ENCODE measurements around the gene ZNF575.
A peak's percentile ranks its signal among the peaks of the same experiment; 100 is the strongest.

ZNF575 gene, protein sequence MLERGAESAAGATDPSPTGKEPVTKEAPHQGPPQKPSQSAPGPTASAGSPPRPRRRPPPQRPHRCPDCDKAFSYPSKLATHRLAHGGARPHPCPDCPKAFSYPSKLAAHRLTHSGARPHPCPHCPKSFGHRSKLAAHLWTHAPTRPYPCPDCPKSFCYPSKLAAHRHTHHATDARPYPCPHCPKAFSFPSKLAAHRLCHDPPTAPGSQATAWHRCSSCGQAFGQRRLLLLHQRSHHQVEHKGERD

DNA sequence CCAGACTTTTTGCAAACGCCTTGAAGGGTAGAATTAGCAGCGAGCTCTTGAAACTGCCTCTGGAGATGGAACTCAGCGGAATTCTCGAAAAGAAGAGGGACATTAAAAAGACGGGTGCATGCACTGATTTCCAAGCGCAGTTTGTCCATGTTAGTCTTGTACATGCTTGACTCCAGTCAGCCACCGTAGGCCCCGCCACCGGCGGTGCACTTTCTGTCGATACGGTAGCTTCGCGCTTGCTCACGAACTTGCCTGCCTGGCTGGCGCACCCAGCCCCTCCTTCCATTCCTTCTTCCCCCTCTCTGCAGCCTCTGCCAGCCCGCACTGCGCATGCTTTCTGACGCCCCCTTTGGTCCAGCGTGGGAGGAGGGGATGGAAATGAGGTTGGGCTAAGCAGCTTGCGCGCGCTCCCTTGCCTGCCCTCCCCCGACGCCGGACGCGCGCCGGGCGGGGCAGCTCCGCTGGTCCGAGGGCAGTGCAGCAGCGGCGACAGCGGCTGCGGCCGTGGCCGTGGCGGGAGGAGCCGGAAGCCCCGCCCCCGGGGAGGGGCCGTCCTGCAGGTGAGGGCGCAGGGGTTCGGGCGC is at the start of gene ZNF575:
Gene ZNF575, plus strand, starts transcription at position 227 of the 584 bp plus-strand sequence. CDS start 1,235 bp downstream, outside the sequence.
- DNase-seq: peak; percentile 89

DNA sequence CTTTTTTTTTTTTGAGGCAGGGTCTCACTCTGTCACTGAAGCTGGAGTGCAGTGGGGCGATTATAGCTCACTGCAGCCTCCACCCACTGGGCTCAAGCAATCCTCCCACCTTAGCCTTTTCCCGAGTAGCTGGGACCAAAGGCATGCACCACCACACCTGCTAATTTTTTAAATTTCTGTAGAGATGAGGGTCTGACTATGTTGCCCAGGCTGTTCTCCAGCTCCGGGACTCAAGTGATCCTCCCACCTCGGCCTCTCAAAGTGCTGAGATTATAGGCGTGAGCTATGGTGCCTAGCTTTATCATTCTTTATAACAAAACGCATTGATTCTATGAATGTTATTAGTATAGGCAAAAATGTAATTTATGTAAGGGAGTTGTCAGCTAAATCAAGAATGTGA is 49.7 kb upstream of the ZNF575 start:
- no peak for DNase-seq

DNA sequence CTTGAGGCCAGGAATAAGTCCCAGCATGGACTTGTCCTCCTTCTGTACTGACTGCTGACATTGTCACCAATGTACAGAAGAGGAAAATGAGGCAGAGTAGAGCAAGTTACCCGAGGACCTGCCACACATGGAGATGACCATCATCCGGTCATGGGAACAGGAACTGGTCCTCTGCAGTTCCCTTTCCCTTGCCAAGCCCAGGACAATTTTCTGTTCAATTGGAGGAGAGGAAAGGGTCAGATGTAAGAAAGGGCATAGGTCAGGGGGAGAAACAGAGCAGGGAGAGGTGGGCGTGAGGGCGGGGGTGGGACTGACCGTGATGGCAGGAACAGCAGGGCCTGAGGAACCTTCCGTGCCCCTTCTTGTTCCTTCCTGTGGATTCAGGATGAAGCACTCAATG is 47.0 kb upstream of the ZNF575 start:
- DNase-seq: no peak

DNA sequence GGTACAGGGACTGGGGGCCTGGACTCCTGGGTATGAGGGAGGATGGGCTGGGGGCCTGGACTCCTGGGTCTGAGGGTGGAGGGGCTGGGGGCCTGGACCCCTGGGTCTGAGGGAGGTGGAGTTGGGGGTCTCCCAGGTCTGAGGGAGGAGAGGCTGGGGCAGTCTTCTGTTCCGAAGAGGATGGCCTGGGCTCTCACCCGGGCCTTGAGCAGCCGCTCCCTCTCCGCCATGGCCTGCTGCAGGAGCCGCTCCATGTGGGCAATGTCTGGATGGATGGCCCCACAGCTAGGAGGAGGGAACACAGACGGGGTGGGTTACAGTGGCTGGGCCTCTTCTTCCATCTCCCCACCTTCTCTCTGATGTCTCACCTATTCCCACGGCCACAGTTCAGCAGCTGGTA is 46.6 kb upstream of the ZNF575 start:
- DNase-seq: no peak

DNA sequence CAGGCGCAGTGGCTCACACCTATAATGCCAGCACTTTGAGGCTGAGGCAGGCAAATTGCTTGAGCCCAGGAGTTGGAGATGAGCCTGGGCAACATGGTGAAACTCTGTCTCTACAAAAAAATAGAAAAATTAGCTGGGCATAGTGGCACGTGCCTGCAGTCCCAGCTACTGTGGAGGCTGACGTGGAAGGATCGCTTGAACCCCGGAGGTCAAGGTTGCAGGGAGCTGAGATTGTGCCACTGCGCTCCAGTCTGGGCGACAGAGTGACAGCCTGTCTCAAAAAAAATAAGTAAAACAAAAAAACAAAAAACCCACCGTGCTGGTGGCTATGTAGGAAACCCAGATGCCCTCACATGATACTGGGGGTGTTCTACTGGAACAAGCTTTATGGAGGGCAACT is 44.8 kb upstream of the ZNF575 start:
- DNase-seq: no peak

DNA sequence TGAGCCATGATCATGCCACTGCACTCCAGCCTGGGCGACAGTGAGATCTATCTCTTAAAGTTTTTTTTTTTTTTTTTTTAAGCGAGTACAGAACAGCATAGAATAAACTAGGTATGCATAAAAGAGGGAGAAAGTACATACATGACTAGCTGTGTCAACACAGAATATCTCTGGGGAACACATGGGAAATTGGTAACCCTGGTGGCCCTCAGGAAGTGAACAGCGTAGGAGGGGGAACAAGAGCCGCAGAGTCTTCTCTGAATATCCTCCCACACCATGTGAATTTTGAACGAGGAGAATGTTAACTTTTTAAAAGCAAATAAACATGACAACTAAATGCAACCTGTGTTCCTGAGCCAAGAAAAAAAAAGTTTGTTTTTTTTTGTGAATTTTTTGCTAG is 43.7 kb upstream of the ZNF575 start:
- peak; percentile 31 for DNase-seq

DNA sequence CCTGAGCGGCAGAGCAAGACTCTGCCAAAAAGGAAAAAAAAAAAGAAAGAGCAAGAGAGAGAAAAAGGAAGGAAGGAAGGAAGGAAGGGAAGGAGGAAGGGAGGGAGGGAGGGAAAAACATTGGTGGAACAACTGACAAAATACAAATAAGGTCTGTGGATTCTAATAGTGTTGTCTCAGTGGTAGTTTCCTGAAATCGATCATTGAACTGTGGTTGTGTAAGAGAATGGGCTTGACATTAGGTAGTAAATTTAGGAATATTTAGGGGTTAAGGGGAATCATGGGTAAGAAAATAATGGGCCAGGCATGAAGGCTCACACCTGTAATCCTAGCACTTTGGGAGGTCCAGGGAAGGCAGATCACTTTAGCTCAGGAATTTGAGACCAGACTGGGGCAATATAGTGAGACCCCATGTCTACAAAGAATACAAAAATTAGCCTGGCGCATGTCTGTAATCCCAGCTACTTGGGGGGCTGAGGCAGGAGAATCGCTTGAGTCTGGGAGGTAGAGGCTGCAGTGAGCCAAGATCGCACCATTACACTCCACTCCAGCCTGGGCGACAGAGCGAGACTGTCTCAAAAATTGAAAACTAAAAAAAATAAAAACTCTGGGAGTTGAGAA is 42.9 kb upstream of the ZNF575 start:
- DNase-seq: no peak

DNA sequence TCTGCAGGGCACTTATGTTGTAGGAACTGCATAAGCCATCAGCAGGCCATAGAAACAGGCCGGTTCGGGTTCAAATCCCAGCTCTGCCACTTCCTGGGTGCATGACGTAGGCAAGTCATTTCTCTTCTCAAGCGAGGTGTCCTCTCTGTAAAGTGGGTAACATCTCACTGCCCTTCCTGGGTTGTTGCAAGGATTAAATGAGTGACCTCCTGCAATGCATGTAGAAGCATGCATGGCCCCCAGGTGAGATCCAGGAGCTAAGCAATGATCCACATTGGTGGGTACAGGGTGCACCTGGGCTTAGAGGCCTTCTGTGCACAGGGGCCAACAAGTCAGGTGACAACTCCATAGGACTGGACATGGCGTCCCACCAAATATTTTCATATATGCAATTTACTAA is 42.2 kb upstream of the ZNF575 start:
- DNase-seq: no peak

DNA sequence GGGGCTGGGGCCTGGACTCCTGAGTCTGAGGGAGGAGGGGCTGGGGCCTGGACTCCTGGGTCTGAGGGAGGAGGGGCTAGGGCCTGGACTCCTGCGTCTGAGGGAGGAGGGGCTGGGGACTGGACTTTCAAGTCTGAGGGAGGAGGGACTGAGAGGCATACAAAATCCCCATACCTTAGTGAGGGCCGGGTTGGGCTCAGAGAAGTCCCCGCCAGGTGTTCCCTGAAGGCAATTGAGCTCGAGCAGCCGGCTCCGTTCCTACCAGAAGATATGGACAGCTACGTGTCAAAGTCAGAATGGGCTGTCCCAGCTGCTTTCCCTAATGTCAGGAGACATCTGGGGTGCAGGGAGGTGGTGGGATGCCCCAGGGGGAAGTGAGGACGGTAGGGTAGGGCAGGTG is 37.9 kb upstream of the ZNF575 start:
- no peak for DNase-seq

DNA sequence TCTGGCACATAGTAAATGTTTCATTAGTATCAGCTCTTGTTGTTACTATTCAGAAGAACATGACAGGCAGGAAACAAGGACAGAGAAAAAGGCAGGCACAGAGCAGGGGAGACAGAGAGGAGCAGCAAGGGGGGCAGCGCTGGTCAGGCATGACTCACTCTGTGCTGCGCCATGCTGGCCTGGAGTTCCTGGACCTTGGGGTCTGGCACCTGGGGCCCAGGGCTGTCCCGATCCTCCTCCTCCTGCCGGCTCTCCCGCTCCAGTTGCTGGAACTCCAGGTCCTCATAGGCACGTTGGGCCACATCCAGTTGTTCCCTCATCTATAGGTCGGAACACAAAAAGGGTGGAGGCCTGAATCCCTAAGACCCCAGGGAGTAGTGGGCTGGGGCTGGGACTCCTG is 36.0 kb upstream of the ZNF575 start:
- DNase-seq: no peak

DNA sequence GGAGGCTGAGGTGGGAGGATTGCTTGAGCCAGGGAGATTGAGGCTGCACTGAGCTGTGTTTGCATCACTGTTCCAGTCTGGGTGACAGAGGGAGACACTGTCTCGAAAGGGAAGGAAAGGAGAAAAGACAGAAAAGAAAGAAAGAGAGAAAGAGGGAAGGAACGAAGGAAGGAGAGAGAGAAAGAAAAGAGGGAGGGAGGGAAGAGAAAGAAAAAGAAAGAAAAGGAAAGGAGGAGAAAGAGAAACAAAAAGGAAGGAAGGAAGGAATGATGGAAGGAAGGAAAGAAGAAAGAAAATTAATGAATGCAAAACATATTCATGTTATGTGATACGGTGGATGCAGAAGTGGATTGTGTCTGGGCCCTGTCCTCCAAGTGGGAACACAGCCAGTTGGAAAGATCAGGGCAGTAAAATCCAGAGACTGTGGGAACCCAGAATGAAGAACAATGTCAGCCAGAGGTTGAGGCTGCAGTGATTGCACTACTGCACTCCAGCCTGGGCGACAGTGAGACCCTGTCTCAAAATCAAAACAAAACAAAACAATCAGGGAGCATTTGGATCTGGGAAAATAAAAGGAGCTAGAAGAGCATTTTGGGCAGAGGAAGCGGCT is 34.6 kb upstream of the ZNF575 start:
- DNase-seq: no peak

DNA sequence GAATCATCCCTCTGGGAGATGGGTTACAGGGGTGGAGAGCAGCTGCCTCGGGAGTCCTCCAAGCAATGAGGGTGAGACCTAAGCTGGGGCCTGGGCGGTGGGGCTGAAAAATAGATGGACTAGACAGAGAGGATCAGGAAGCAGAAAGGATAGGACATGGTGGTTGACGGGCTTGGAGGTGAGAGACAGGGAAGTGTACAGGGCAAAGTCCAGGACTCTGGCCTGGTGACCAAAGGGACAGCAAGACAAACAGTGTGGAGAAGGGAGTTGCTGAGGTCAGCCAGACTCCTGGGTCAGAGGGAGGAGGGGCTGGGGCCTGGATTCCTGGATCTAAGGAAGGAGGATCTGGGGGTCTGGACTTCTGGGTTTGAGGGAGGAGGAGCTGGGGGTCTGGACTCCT is 33.9 kb upstream of the ZNF575 start:
- no peak for DNase-seq

DNA sequence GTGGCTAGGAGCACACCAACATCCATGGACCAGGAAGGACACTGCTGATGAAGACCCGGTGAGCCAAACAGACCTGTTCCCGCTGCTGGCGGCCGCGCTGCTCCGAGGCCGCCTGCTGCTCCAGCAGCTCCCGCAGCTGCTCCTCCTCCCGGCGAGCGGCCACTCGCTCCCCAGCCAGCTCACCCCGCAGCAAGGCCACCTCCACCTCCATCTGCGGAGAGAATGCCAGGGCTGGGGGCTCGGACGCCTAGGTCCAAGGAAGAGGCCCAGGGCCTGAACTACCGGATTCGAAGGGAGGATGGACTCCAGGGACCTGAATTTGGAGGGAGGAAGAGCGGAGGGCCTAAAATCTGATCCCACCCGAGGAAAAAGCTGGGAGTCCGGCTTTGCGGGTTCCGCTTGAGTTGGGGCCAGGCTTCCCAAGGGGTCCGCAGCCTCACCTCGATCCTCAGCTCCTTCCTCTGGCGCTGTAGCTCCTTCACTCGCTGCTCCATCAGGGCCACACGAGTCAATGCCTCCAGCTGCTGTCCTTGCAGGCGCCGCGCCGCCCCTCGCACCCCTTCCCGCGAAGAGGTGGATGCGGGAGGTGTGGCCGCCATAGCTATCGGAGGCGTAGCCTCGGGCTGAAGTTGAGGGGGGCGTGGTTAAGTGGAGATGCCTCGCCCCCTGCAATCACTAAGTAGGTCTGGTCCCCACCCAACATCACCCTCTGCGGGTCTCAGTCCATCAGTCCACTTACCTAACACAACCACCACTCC is 31.1 kb upstream of the ZNF575 start:
- no peak for DNase-seq

DNA sequence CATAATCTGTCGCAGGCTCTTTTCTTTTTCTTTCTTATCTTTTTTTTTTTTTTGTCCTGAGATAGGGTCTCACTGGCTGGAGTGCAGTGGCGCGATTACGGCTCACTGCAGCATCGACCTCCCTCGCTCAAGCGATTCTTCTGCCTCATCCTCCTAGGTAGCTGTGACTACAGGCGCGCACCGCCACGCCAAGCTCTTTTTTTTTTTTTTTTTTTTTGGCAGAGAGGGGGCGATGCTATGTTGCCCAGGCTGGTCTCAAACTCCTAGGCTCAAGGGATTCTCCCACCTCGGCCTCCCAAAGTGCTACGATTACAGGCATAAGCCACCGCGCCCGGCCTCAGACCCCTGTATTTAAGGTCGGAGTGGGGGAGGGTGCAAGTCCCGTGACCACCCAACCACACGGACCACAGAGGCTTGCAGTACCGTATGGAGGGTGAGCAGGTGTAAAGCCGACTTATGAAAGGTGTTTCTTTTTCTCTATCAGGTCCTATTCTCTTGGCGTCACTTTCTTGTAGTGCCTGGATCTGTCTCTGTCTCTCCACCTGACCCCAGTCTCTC is 30.5 kb upstream of the ZNF575 start:
- DNase-seq: no peak

DNA sequence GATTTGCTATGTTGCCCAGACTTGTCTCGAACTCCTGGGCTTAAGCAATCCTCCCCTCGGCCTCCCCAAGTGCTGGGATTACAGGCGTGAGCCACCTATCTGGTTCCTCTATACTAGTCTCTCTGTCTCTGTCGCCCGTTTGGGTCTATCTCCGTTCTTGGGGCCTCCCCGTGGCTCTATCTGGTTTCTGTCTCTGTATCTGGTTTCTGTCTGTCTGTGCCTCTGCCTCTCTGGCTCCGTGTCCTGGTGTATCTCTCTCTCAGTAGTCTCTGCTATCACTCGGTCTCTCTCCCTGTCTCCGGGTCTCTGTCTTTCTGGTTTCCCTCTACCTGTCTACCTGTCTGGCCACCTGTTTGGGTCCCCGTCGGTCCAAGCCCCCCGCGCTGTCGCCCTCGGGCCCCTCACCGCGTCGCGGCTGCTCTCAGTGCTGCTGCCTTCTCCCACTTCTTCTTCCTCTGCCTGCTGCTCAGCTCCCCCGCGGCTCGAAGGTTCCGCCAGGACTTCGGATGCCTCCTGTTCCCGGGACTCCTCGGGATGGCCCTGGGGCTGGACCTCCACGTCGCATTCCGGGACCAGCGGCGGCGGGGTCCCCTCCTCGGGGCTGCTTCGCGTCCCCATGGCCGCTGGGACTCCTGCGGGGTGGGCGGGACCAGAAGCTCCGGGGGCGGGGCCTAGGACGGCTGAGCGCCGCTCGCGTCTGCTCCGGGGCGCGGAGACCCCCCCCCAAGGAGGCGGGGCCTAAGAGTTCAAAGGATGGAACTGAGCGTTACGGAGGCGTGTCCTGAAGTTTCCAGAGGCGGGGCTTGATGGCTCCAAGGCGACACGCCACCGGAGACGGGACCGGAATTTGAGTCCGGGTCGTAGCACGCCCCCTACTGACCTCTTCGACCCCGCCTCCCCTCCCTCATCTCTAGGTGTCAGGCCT is 29.2 kb upstream of the ZNF575 start:
- peak; percentile 98 for DNase-seq

DNA sequence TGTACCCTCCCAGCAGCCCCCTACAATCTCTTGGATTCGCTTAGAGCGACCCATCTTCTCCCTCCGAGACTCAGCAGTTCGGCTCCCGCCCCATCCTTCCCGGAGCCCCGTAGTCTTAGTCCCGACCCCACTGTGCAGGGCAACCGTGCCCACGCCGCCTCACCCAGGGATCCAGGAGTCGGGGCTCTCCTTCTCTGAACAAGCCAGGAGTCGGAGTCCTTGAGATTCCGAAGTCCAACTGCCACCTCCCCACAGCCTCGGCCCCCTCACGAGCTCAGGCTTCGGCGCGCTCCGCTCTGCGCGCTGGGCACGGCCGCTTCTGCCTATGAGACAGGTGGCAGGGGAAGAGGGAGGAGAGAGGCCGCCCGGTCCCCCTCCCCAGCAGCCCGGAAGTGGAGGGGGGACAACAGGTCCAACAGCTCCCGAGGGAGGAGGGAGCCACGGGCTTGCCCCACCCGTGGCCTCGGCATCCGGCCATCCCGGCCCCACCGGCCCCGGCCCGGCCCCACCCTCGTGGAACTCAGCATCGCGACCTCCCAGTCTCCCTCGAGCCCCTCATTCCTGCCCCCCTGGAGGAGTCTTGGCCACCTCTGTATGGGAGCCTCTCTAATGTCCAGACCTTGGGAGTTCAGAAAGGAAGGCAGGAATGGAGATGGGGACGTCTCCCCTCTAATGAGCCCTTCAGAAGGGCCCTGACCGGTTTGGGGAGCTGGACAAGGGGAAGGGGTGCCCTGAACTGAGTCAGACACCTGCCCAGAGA is 28.4 kb upstream of the ZNF575 start, which contains the start of gene PHLDB3:
Gene PHLDB3, minus strand, starts transcription at position 321 of the 760 bp plus-strand sequence. CDS start 628 bp downstream, outside the sequence.
- peak; percentile 56 for DNase-seq

DNA sequence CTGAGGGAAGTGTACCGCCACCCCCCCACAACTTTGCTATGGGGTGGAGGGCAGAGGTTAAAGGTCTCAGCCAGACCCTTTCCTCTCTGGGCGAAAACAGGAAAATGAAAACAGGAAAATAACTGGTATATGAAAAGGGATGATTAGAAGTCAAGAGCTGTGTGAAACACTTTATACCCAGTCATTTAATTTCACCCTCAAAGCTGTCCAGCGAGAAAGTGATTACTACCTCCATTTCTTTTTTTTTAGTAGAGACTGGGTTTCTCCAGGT is 27.9 kb upstream of the ZNF575 start:
- no peak for DNase-seq

DNA sequence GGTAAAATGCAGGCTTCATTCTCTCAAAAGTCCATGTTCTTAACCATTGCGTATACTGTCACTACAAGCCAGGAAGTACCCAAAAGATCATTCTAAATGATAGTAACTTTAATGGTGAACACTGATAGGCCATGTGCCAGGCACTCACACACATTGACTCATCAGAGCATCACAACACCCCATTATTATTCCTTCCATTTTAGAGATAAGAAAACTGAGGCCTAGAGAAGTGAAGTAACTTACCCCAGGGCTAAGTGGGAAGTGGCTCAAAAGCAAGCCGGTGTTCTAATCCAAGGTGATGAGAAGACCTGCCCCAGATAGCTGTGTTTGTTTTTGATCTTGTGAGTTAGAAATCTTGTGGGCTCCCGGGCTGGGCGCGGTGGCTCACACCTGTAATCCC is 27.0 kb upstream of the ZNF575 start:
- peak; percentile 85 for DNase-seq

DNA sequence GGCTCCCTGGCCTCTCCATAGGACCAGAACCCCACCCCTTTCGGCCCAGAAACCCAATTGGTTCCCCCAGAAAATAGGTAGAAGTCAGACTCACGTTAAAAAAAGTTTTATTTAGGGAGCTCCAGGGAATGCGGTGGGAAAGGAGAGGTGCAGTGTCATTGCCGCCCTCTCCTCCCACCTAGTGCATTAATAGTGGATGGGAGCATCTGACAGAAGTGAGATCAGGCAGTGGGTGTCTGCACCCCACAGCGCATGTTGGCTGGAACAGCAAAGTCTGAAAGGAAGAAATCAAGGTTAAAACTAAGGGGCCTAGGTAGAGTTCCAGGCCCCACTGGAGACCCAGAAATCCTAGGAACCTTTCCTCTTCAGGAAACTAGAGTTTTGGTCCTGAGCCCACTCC is 26.4 kb upstream of the ZNF575 start:
- DNase-seq: no peak

DNA sequence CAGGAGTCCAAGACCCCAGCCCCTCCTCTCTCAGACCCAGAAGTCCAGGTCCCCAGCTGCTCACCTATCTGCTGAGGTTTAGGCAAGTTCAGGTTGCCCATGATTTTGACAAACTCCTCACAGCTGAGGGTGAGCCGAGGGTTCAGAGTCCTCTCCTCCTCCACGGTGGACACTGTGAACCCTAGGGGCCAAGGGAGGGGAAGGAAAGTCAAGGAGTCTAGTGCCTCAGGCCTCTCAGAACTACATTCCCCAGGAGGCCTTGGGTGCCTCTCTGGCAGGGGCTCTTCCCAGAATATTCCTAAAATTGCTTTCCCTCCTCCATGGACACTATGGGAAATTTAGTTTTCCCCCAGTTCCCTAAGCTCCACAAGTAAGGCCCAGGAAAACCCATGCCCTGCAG is 25.1 kb upstream of the ZNF575 start:
- no peak for DNase-seq

DNA sequence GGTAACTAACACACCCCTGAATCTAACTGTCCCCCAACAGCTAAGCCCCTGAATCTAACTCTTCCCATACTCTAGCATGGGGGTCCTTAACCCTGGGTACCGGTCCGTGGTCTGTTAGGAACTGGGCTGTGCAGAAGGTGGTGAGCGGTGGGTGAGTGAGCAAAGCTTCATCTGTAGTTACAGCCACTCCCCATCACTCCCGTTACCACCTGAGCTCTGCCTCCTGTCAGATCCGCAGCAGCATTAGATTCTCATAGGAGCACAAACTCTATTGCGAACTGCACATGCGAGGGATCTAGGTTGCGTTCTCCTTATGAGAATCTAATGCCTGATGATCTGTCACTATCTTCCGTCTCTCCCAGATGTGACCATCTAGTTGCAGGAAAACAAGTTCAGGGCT is 22.3 kb upstream of the ZNF575 start:
- DNase-seq: no peak

Data from hematopoietic multipotent progenitor cell treated with erythropoietin and hydrocortisone succinate and interleukin-3 and kit ligand, for 6 days (in vitro differentiated cells).